A549 treated with CORT108297 at 1 μM for 4 hours (cell line): Measurements from ENCODE around the gene U2SURP. TPM values are rescaled to one million over a fixed set of nuclear protein-coding genes. Genes with fewer than 3 reads are reported as not detected.

Experiments
- total RNA-seq: library from RNA; stranded (reverse); fragments of 200-300 nt; extraction: Qiagen RNA extraction; gene quantifications from 5 replicates; pipeline ENCODE4 v1.2.3, GENCODE V29; 2022

Gene U2SURP
- total RNA-seq, result 70.4 to 115 TPM (median 84.6 TPM) in 5 replicates

DNA sequence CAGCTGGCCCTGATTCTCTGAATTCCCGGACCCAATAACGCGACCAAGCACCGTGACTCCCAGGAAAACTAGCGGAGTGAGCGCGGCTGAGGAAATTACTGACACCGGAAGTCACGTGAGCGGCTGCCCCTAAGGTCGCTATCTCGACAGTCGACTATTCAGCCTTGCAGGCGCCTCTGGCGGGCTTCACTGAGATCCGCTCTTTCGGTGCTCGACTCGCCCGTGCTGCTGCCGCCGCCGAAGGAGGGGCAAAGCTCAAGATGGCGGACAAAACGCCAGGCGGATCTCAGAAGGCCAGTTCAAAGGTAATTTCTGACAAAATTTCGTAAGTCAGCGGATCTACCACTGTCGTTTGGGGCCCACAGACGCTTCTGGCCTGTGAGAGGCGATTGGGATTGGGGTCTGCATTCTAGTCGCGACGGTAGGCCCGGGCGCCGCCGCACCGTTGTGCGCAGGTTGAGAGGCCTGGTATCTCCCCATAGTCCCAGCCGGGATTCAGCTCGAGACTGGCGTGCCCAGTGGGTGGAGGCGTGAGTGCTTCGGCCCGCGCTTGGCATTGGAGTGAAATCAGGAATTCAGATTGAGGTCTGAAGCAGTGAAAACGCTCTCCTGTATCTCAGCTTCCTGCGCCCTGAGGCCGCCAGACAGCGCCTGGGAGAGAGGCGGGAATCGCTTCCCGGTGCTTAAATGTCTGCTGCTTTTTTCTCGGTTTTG lies at the start of gene U2SURP:
Gene U2SURP, plus strand, starts transcription at position 202 of the 714 bp plus-strand sequence. Its CDS starts 59 bp downstream, at position 261.

DNA sequence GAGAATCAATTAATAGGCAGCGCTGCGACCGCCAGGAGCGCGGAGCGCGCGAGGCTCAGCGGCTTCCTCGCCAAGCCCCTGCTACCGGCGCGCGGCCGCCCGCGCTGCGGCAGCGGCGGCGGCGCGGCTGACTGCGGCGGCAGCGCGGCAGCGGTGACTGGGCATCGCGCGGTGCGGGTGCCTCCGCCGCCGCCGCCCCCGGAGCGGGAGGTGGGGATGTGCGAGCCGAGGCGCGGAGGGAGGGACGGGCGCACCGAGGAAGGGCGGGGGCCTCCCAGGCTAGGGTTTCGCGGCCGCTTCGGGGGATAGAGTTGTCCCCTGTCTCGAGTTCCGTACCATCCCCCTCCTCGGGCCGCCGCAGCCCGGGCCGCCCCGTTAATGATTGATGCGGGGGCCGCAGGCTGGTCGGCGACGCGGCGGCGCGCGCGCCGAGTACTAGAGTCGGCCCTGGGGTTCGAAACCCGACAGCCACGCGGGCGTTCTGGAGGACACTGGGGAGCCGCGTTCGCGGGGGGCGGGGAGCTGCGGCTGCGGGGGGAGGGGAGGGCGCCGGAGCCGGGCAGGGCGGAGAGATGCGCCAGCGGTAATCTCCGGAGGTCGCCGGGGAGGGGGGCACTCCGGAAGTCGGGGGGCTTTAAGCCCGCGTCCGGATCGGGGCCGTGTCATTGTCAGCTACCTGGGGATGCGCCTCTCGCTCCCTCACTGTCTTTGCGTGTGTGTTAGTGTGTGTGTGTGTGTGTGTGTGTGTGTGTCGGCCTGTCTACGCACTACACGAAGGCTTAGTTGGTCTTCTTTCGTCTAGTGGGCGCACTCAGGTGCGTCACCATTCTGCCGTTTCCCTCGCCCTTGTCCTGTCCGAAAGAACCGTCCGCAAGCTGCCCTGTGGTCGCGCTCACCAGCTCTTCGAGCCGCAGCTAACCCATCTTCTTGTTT lies 37.6 kb upstream of the U2SURP start, which contains the start of gene PAQR9:
Gene PAQR9, minus strand, starts transcription at position 159 of the 933 bp plus-strand sequence. CDS start 338 bp downstream, outside the sequence.

Other genes starting within 250 kb of the U2SURP start
- 28.4 to 37.5 TPM (median 29.0 TPM) in 5 replicates for gene PCOLCE2, start 112.5 kb upstream of the U2SURP start, total RNA-seq
- gene PAQR9, start 37.9 kb upstream of the U2SURP start, total RNA-seq, result 3.0 to 3.7 TPM (median 3.2 TPM) in 5 replicates
- gene CHST2, start 118.2 kb downstream of the U2SURP start, total RNA-seq, result 0.55 to 0.99 TPM (median 0.79 TPM) in 5 replicates